HG03354 (cell line): ENCODE data around the gene BAZ2B.

Source experiments
- ATAC-seq: cut with Tn5 transposase; IDR thresholded peaks from one replicate; pipeline ENCODE4 v1.9.1; 2021; ENCODE audit warnings: mild to moderate bottlenecking; ENCODE audit not compliant: unreplicated experiment, poor library complexity, severe bottlenecking

BAZ2B gene

GRCh38 chr2:159285433-159285832 is 330.9 kb downstream of the BAZ2B start:
- ATAC-seq, result no peak

GRCh38 chr2:159283529-159283928 is 332.8 kb downstream of the BAZ2B start:
- ATAC-seq, result no peak

GRCh38 chr2:159281002-159281401 is 335.3 kb downstream of the BAZ2B start:
- ATAC-seq, result no peak

- no peak for ATAC-seq
Observed at GRCh38 chr2:159279700-159280099, 336.6 kb downstream of the BAZ2B start.

GRCh38 chr2:159275111-159275510 is 341.2 kb downstream of the BAZ2B start:
- ATAC-seq, result no peak

- no peak for ATAC-seq
Observed at GRCh38 chr2:159272156-159272555, 344.2 kb downstream of the BAZ2B start.

- no peak for ATAC-seq
Observed at GRCh38 chr2:159270744-159271379, 345.5 kb downstream of the BAZ2B start.
